ENCODE data around the gene SLC8A1.

DNA sequence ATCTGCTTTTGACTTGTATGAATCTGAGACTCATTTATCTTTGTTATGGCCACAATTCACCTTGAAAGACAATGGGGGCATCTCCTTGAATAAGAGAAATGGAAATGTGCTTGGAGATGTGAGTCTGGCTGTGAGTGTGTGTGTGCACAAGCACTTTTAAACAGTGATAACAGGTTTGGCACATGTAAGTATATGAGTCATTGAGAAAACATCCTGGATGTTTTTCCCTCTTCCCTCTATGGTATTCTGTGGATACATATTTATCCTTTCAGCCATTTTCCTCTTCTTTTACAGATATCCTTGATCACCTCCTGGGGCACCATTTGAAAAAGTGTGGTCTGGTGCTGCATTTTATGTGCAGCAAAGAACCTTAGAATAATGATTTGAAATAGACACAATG is 355.5 kb downstream of the SLC8A1 start:
- TF ChIP-seq, protein P1, sequence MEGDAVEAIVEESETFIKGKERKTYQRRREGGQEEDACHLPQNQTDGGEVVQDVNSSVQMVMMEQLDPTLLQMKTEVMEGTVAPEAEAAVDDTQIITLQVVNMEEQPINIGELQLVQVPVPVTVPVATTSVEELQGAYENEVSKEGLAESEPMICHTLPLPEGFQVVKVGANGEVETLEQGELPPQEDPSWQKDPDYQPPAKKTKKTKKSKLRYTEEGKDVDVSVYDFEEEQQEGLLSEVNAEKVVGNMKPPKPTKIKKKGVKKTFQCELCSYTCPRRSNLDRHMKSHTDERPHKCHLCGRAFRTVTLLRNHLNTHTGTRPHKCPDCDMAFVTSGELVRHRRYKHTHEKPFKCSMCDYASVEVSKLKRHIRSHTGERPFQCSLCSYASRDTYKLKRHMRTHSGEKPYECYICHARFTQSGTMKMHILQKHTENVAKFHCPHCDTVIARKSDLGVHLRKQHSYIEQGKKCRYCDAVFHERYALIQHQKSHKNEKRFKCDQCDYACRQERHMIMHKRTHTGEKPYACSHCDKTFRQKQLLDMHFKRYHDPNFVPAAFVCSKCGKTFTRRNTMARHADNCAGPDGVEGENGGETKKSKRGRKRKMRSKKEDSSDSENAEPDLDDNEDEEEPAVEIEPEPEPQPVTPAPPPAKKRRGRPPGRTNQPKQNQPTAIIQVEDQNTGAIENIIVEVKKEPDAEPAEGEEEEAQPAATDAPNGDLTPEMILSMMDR (IDR thresholded peaks at IDR 0.05): no peak
- TF ChIP-seq POLR2A (IDR thresholded peaks at IDR 0.05): no peak
